PC-3 (cell line): ENCODE measurements around the gene COL1A2. TPM values are rescaled to one million over a fixed set of nuclear protein-coding genes. Genes with fewer than 3 reads are reported as not detected.

Source experiments
- ATAC-seq: fragments of 200-7000 bp; cut with Tn5 transposase; 2 replicates; pipeline ENCODE4 v1.9.1; 2020; ENCODE audit warnings: mild to moderate bottlenecking, moderate library complexity
- BruUV-seq: library from RNA; stranded (reverse); fragments of 400-500 nt; replicated peaks from 2 replicates; lab custom pipeline; 2021; lab: Mats Ljungman, UMichigan
- CTCF ChIA-PET: fragments of 300-600 bp; sonication (Branson Sonifier 250); formaldehyde crosslinking; loops from one replicate; lab custom pipeline; 2022; ENCODE audit warnings: antibody characterized with exemption; lab: Charles Lee
- POLR2A ChIA-PET: fragments of 300-600 bp; sonication (Branson Sonifier 250); formaldehyde crosslinking; loops from one replicate; lab custom pipeline; 2022; ENCODE audit warnings: antibody characterized with exemption; ENCODE audit not compliant: unreplicated experiment; lab: Charles Lee
- DNase-seq: peaks from one replicate; pipeline ENCODE4 v3.0.0-alpha.2; 2015
- H2AFZ ChIP-seq: fragments of 300-600 bp; sonication (generic); 2 replicates; pipeline ENCODE4 v1.6.0; 2016; ENCODE audit warnings: antibody characterized with exemption, low read length
- H3F3A ChIP-seq: fragments of 300-600 bp; sonication (generic); one replicate; pipeline ENCODE4 v1.6.0; 2017; ENCODE audit warnings: antibody characterized with exemption, low read length, control low read depth, mild to moderate bottlenecking; ENCODE audit not compliant: unreplicated experiment
- H3K27ac ChIP-seq: fragments of 300-600 bp; sonication (generic); 2 replicates; pipeline ENCODE4 v1.5.1; 2016; ENCODE audit warnings: mild to moderate bottlenecking, low read length
- H3K27me3 ChIP-seq: fragments of 300-600 bp; sonication (generic); 2 replicates; pipeline ENCODE4 v1.6.1; 2016; ENCODE audit warnings: low read length, mixed read lengths
- H3K36me3 ChIP-seq: fragments of 300-600 bp; sonication (generic); 2 replicates; pipeline ENCODE4 v1.6.1; 2016; ENCODE audit warnings: low read depth, mixed run types, low read length, mixed read lengths
- H3K4me1 ChIP-seq: fragments of 300-600 bp; sonication (generic); 2 replicates; pipeline ENCODE4 v1.5.1; 2016; ENCODE audit warnings: low read length; ENCODE audit not compliant: insufficient read depth
- H3K4me2 ChIP-seq: fragments of 300-600 bp; sonication (generic); 2 replicates; pipeline ENCODE4 v1.6.0; 2016; ENCODE audit warnings: low read length
- H3K4me3 ChIP-seq: fragments of 300-600 bp; sonication (generic); 2 replicates; pipeline ENCODE4 v1.5.1; 2016; ENCODE audit warnings: mild to moderate bottlenecking, low read length, mixed read lengths
- H3K79me2 ChIP-seq: fragments of 300-600 bp; sonication (generic); 2 replicates; pipeline ENCODE4 v1.6.1; 2017; ENCODE audit warnings: low read length, mixed read lengths
- H3K9ac ChIP-seq: fragments of 300-600 bp; sonication (generic); 2 replicates; pipeline ENCODE4 v1.6.0; 2016; ENCODE audit warnings: mild to moderate bottlenecking, low read length
- H3K9me2 ChIP-seq: fragments of 300-600 bp; sonication (generic); replicated peaks from 2 replicates; pipeline ENCODE4 v1.6.1; 2016; ENCODE audit warnings: mixed run types, low read length, mixed read lengths
- H3K9me3 ChIP-seq: fragments of 300-600 bp; sonication (generic); 2 replicates; pipeline ENCODE4 v1.6.1; 2016; ENCODE audit warnings: low read length, mixed read lengths
- H4K20me1 ChIP-seq: fragments of 300-600 bp; sonication (generic); 2 replicates; pipeline ENCODE4 v1.6.1; 2016; ENCODE audit warnings: low read length, mixed read lengths
- EZH2 ChIP-seq: fragments of 300-600 bp; sonication (generic); IDR thresholded peaks from one replicate; pipeline ENCODE4 v1.6.1; 2017; ENCODE audit warnings: antibody characterized with exemption, mild to moderate bottlenecking, low read length; ENCODE audit not compliant: unreplicated experiment
- EZH2phosphoT487 ChIP-seq: fragments of 300-600 bp; sonication (generic); IDR thresholded peaks from 2 replicates; pipeline ENCODE4 v1.6.1; 2018; ENCODE audit warnings: mild to moderate bottlenecking, antibody characterized with exemption, low read length, borderline replicate concordance
- intact Hi-C: fragments of 100-400 bp; cut with micrococcal nuclease; formaldehyde crosslinking; loops from 2 replicates; pipeline ENCODE4 v1.9.0; 2023
- total RNA-seq: library from RNA; depleted of rRNA; stranded (reverse); fragments of >200 nt; gene quantifications from 2 replicates; pipeline ENCODE4 v1.2.3, GENCODE V29; 2014
- TF ChIP-seq, protein P1 (sequence below): fragments of 300-600 bp; sonication (generic); conservative IDR thresholded peaks from 2 replicates; pipeline ENCODE4 v1.5.1; 2017; ENCODE audit warnings: antibody characterized with exemption, low read depth, mild to moderate bottlenecking, low read length

COL1A2 gene
- total RNA-seq, 1 experiment from 2014 or later = not detected

DNA sequence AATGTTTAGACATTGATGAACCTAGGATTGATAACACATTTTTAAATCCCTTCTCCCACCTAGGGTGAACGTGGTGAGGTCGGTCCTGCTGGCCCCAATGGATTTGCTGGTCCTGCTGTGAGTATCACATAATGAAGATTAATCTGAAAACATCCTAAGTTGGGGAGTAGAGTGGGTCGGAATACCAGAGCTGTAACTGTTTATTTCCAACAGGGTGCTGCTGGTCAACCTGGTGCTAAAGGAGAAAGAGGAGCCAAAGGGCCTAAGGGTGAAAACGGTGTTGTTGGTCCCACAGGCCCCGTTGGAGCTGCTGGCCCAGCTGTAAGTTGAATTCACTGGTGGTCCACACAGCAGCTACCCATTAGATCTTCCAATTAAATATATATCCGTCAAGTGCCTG lies 25.6 kb downstream of the COL1A2 start:
- ChIA-PET CTCF (no interaction called here), POLR2A (no interaction called here)
- Histone ChIP-seq H4K20me1 (no peaks in the 10 kb centered on the region), H3K9me2 (no peaks in the 10 kb centered on the region), H3K9me3 (no peaks in the 10 kb centered on the region), H3K36me3 (no peaks in the 10 kb centered on the region), H3K27ac (no peak overlapping the region), H3K27me3 (no peaks in the 10 kb centered on the region), H3K4me1 (no peaks in the 10 kb centered on the region), H3K79me2 (no peaks in the 10 kb centered on the region), H3K9ac (no peak overlapping the region), H3K4me3 (no peak overlapping the region), H3F3A (no peaks in the 10 kb centered on the region), H2AFZ (no peak overlapping the region), H3K4me2 (no peak overlapping the region)
- intact Hi-C loops = no loop called here
- ATAC-seq (no peak), DNase-seq (no peak)
- no TSS peak for BruUV-seq
- TF ChIP-seq, protein P1, sequence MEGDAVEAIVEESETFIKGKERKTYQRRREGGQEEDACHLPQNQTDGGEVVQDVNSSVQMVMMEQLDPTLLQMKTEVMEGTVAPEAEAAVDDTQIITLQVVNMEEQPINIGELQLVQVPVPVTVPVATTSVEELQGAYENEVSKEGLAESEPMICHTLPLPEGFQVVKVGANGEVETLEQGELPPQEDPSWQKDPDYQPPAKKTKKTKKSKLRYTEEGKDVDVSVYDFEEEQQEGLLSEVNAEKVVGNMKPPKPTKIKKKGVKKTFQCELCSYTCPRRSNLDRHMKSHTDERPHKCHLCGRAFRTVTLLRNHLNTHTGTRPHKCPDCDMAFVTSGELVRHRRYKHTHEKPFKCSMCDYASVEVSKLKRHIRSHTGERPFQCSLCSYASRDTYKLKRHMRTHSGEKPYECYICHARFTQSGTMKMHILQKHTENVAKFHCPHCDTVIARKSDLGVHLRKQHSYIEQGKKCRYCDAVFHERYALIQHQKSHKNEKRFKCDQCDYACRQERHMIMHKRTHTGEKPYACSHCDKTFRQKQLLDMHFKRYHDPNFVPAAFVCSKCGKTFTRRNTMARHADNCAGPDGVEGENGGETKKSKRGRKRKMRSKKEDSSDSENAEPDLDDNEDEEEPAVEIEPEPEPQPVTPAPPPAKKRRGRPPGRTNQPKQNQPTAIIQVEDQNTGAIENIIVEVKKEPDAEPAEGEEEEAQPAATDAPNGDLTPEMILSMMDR = no peak
- no peak for TF ChIP-seq EZH2
- no peak for TF ChIP-seq EZH2phosphoT487

DNA sequence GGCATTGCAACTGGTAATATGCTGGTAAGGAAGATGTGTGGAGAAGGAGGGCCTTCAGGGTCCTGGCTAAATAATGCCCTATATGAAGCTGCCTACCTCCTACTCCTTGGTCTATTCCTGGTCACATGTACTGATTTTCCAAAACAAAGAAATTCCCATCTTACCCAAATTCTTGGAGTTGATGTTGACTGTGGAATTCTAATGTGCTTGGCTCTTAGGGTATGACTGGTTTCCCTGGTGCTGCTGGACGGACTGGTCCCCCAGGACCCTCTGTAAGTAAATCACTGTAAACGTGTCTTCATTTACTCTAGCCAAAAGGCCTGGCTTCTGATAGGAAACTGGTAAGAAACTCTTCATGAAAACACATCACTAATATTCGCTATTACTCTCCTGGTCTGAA lies 27.0 kb downstream of the COL1A2 start:
- Histone ChIP-seq H3K4me2 (no peak overlapping the region), H3K27me3 (no peaks in the 10 kb centered on the region), H2AFZ (no peak overlapping the region), H3K9ac (no peak overlapping the region), H3K9me3 (no peaks in the 10 kb centered on the region), H3K4me1 (no peaks in the 10 kb centered on the region), H3F3A (no peaks in the 10 kb centered on the region), H3K79me2 (no peaks in the 10 kb centered on the region), H4K20me1 (no peaks in the 10 kb centered on the region), H3K36me3 (no peaks in the 10 kb centered on the region), H3K4me3 (no peak overlapping the region), H3K9me2 (no peaks in the 10 kb centered on the region), H3K27ac (no peak overlapping the region)
- BruUV-seq = no TSS peak
- TF ChIP-seq EZH2 = no peak
- no peak for TF ChIP-seq EZH2phosphoT487
- TF ChIP-seq, protein P1 = no peak
- ChIA-PET CTCF (no interaction called here), POLR2A (no interaction called here)
- no peak for ATAC-seq
- intact Hi-C loops = no loop called here
- DNase-seq = no peak

DNA sequence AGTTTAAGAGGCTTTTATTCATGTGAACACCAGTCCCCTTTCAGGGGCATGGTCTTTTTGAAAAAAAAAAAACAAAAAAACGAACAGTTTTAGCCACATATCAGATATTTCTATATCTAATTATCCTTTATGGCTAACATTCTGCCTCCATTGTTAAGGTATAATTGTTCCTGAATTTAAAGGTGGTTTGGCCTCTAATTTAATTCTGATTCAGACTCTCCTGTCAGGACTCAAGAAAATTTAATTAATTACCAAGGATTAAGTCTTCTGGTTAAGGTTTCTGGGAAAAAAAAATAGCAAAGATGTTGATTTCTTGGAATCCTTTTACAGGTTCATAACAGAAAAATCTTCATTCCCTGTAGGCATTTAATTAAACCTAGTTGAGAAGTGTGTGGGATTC lies 27.4 kb downstream of the COL1A2 start:
- intact Hi-C loops = no loop called here
- Histone ChIP-seq H3K36me3 (no peaks in the 10 kb centered on the region), H3K27me3 (no peaks in the 10 kb centered on the region), H3K9ac (no peak overlapping the region), H3K27ac (no peak overlapping the region), H2AFZ (no peak overlapping the region), H3K4me3 (no peak overlapping the region), H3K9me2 (no peaks in the 10 kb centered on the region), H3K79me2 (no peaks in the 10 kb centered on the region), H4K20me1 (no peaks in the 10 kb centered on the region), H3K4me1 (no peaks in the 10 kb centered on the region), H3F3A (no peaks in the 10 kb centered on the region), H3K9me3 (no peaks in the 10 kb centered on the region), H3K4me2 (no peak overlapping the region)
- ATAC-seq = no peak
- TF ChIP-seq, protein P1 = no peak
- no peak for TF ChIP-seq EZH2phosphoT487
- no peak for TF ChIP-seq EZH2
- BruUV-seq = no TSS peak
- CTCF ChIA-PET = no interaction called here
- no peak for DNase-seq
- POLR2A ChIA-PET = no interaction called here
